SK-N-SH (cell line): ENCODE results near the gene DCUN1D5.

Source experiments
- CTCF ChIP-seq: fragments of 200-600 bp; sonication (generic); IDR thresholded peaks from 2 replicates; pipeline ENCODE4 v1.6.1; 2017; ENCODE audit warnings: antibody characterized with exemption, mild to moderate bottlenecking, moderate library complexity
- PBX3 ChIP-seq: IDR thresholded peaks from 2 replicates; pipeline ENCODE4; 2012
- RFX5 ChIP-seq: IDR thresholded peaks from 2 replicates; pipeline ENCODE4 v1.6.1; 2012; ENCODE audit warnings: mild to moderate bottlenecking, improper control_type of control experiment, low read length
- TAF1 ChIP-seq: IDR thresholded peaks from 2 replicates; pipeline ENCODE4 v1.6.1; 2012; ENCODE audit warnings: low read depth, mild to moderate bottlenecking, low read length, moderate library complexity, borderline replicate concordance

- no peak for TF ChIP-seq CTCF
- no peak for TF ChIP-seq PBX3
- TF ChIP-seq RFX5, result no peak
- TF ChIP-seq TAF1, result no peak
Observed at GRCh38 chr11:103050351-103050750, 41.6 kb downstream of the DCUN1D5 start.
